Activated CD4-positive, alpha-beta T cell treated with anti-CD3 and anti-CD28 coated beads, Interleukin-10, Interleukin-2, amounts not matched to agents 100 ng/mL and 50 ng/mL, durations not matched to agents 16 hours and 8 hours (primary cell): ENCODE data around the gene ZNF800.
"Not testable (repeated sequence)": the region's sequence is repeated elsewhere in the genome, so short reads cannot be mapped to it uniquely, and the experiment has no call there.

Experiments
- DNase-seq: peaks from one replicate; pipeline ENCODE4 v3.0.0-alpha.2; 2020

The ZNF800 gene, protein sequence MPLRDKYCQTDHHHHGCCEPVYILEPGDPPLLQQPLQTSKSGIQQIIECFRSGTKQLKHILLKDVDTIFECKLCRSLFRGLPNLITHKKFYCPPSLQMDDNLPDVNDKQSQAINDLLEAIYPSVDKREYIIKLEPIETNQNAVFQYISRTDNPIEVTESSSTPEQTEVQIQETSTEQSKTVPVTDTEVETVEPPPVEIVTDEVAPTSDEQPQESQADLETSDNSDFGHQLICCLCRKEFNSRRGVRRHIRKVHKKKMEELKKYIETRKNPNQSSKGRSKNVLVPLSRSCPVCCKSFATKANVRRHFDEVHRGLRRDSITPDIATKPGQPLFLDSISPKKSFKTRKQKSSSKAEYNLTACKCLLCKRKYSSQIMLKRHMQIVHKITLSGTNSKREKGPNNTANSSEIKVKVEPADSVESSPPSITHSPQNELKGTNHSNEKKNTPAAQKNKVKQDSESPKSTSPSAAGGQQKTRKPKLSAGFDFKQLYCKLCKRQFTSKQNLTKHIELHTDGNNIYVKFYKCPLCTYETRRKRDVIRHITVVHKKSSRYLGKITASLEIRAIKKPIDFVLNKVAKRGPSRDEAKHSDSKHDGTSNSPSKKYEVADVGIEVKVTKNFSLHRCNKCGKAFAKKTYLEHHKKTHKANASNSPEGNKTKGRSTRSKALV

DNA sequence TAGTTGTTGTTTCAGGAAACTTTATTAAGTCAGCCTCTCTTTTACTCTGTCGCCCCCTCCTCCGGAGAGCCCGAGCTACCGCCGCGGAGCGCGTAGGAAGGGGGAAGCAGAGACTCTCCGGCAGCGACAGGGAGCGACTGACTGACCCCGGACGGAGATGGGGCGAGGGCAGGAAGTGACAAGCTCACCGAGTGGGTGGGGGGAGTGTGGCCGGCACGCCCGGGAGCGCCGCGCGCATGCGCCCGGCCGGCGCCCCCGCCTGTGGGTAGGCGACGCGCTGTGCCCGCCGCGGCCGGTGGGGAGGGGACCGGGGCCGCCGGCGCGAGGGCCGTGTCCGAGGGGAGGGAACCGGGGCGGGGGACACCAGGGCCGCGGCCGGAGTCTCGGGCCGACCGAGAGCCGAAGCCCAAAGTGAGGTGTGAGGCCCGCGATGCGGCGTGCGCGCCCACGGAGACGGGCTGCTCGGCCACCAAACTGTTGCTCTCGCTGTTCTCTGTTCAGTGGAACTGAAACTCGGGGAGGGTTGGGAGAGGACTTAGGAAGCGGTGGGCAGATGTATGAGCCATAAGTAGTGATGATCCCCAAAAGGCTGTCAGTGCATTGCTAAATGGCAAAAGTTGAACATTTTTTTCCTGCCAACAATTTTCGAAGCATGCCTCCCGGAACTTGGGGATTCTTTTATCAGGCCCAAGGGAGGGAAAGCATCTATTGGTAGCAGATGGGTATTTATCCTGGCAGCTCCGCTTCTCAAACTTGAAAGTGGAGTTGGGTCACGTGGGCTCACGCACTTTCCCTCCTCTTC is at the start of gene ZNF800:
TSS of gene ZNF800 (minus strand) at position 143 of the 802 bp plus-strand sequence. CDS start 1,151 bp downstream, outside the sequence.
- DNase-seq = peak; percentile 95

GRCh38 chr7:127440206-127440605 is 47.7 kb upstream of the ZNF800 start:
- no peak for DNase-seq

DNA sequence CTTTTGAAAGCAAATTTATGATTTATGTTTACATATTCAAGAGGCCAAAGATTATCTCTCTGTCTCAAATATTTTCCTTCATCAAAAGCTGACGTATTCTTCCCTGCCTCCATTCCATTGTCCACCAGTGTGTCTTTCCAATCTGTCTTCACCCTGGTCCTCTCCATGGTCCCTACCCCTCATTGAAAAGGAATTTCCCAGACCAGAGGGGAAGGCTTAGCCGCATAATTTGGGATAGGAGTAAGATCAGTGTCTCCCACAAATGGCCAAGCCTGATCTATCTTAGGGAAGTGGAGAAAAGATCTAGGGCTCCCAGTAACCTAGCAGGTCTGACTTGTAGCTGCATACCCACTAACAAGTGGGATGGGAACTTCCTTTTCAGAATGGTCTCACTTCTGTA is 46.3 kb upstream of the ZNF800 start:
- no peak for DNase-seq

GRCh38 chr7:127437837-127438236 is 45.3 kb upstream of the ZNF800 start:
- DNase-seq = no peak

DNA sequence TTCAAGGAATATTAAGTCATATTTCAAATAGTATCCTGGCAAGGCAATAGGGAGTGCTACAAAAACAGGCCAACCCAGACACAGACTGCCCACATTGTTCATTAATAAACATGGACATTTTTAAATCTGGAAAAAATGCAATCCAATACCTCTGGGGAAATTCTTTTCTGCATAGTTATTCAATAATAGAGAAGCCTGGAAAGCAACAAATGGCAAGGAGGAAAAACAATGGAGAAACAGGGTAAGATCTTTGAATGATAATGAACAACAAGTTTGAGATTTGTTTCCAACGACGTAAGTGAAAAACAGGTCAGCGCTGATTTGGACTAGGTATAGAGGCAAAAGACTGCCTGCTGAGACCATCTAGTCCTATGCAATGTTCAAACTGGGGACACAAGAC is 44.7 kb upstream of the ZNF800 start:
- no peak for DNase-seq

DNA sequence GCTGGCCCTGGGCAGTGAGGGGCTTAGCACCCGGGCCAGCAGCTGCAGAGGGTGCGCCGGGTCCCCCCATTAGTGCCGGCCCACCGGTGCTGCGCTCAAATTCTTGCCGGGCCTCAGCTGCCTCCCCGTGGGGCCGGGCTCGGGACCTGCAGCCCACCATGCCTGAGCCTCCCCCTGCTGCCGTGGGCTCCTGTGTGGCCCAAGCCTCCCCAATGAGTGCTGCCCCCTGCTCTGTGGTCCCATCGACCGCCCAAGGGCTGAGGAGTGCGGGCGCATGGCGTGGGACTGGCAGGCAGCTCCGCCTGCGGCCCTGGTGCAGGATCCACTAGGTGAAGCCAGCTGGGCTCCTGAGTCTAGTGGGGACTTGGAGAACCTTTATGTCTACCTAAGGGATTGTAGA is 36.8 kb upstream of the ZNF800 start:
- not testable (repeated sequence) for DNase-seq

GRCh38 chr7:127419196-127419595 is 26.7 kb upstream of the ZNF800 start:
- no peak for DNase-seq

DNA sequence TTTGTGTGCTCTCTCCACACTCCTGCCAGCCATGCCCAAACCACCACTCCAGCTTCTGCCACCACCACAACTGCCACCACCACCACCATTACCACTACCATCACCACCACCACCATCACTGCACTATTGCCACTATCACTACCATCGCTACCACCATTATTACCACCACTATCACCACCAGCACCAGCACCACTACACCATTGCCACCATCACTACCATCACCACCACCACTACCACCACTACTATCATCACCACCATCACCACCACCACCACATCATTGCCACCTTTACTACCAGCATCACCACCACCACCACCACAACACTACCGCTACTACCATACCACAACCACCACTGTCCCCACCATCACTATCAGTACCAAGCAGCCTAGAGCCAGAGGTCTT is 26.0 kb upstream of the ZNF800 start:
- DNase-seq = no peak

GRCh38 chr7:127417346-127417745 is 24.8 kb upstream of the ZNF800 start:
- no peak for DNase-seq

DNA sequence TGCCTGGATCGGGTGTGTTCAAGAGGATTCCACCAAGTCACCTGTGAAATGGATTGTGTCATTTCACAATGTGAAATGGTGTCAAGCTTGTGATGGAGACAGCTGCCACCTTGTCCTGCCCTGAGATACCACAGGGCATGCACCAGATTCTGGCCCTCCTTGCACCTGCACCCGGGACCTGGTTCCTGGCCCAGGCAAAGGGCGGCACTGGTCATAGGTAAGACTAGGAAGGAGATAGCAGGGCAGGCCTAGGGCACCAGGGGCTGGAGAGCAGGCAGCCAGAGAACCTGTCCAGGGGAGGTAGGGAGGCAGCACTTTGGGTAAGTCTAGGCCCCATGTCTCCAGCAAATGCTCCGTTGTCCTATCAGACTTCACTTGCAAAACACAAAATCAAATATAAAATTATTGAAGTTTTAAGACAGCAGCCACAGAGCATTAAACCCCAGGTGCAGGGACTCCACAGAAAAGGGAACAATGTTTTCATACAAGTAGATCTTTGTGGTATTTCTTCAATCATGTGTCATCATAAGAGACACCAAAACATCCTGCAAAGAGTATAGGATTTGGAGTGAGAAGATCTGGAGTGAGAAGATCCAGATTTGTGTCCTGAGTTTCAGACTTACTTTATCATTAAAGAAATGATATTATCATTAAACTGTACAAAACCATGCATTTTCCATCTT is 22.7 kb upstream of the ZNF800 start:
- no peak for DNase-seq

DNA sequence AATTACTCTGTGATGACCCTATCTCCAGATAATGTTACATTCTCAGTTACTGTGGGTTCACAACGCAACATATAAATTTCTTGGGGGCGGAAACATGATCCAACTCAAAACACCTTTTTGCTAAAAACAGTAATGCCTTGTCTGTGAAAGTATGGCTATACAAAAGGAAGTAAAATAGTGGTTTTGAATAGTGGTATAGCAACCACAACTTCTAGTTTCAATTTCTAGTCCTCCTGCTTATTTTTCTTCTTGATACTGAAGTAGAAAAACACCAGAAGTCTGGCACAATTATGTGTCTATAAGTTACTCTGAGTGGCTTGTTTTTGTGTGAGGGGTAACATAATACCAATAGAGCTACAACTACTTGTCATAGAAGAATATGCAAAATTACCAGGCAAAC is 21.5 kb upstream of the ZNF800 start:
- DNase-seq = peak; percentile 60

GRCh38 chr7:127413326-127413725 is 20.8 kb upstream of the ZNF800 start:
- DNase-seq = no peak

DNA sequence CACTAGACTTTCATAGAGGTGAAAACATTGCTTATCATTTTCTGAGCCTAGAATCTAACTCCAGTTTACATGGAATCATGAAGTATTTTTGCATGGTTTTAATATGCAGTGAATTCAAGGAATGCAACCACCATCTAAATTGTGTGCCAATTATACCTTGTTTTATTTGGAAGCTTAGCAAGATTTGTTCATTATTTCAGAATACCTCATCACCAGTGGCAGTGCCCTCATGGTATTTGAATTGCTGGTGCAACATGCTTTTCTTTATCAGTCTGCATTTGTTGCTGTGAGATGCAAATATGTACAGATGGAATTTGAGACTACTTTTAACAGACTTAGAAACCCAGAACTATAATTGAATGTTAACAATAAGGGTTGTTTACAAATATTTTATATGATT is 18.7 kb upstream of the ZNF800 start:
- DNase-seq = no peak

DNA sequence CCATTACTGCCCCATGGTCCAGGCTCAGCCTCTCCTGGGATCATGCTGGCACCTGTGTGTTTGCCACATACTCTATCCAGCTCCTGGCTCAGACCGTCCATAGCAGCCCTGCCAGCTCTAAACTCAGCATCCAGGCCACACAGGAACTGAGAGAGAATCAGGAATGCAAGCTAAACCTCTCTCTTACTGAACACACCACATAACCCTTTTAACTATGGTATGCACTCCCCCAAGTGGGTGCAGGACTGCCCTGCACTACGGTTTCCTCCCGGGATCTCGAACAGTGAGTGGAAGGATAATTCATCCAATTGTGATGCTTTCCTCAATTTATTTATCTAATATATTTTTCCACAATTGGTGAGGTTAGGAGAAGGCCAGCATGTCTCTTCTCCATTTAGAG is 17.1 kb upstream of the ZNF800 start:
- no peak for DNase-seq

DNA sequence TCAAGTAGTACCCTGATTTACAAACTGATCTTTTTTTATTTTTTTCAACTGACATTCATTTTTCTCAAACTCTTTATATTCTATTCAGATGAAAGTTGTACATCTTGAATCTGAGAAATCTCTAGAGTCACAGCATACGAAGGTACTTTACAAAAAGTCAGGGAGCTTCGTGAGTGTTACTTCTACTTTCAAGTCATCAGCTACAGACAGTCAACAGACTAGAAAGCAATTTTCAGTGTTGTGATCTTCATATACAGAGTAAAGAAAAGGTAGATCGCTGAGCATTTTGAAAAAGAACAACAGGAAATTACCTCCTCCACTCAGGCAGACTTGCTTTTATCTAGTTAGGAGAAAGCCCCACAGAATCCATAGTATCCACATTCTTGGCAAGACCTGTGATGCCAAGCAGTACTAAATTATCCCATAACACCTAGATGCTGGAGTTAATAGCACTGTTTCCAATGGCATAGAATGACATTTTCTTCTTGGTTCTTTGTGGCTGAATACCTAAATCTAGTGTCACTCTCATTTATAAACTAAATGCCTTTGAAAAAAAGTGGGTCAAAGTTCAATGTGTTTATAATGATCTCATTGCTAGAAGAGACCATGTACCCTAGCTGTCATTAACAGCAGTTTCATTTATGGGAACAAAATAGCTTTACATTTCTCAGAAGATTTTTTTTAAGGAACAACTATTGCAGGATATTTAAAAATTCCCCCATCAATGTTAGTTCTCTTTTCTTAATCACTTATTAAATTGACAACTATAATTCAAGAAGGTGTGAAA is 12.0 kb upstream of the ZNF800 start:
- DNase-seq = no peak

GRCh38 chr7:127396184-127396583 is 3.7 kb upstream of the ZNF800 start:
- DNase-seq = peak; percentile 33

DNA sequence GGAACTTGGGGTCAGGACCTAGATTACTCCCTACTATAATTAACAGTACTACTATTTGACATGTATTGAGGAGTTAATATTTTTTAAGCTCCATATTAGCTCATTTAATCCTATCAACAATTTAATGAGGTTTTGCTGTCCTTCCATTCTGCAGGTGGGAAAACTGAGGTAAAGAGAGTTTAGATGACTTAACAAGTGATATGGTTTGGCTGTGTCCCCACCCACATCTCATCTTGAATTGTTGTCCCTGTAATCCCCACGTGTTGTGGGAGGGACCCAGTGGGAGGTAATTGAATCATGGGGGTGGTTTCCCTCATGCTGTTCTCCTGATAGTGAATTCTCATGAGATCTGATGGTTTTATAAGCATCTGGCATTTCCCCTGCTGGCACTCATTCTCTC is 2.6 kb upstream of the ZNF800 start:
- DNase-seq = not testable (repeated sequence)

DNA sequence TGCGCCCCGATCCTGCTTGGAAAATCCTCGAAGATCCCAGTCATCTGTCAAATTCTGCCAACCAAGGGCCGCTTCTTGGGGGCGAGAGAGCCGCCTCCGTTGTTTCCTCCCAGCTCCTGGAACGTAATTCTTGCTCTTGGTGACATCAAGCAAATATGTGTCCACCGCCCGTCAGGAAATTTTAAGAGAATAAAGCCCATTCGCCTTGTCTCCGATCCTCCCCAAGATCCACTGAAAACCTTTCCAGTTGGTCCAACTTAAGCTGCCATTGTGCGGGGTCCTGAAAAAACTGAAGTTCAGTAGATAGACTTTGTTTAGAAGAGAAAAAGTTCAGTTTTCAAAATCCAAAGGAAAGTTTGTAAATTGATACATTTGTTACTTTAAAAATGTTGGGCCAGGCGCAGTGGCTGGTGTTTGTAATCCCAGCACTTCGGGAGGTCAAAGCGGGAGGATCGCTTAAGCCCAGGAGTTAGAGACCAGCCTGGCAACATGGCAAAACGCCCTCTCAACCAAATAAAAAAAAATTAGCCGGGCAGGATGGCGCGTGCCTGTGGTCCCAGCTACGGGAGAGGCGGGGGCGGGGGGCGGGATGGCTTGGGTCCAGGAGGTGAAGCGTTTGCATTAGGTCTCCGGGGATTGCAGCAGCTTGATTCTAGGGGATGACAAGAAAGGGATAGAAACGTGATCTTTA is 1.0 kb upstream of the ZNF800 start:
- DNase-seq = no peak

DNA sequence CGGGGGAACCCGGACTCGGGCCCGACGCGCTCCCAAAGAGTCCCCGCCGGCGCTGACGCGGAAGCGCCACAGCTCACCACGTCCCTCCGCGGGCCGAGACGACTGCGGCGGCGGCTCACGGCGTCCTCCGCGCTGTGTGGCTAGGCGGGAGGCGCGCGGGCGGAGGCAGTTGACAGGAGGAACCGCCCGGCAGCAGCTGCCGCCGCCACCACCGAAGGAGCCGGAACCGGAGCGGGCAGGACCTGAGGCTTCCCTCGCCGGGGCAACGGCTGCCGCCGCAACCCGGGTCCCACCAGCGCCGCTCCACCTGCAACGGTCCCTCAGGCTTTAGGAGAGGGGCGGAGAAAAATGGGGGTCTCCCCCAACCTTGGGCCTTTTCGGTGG is 334 bp downstream of the ZNF800 start:
- DNase-seq = peak; percentile 67

GRCh38 chr7:127391591-127392181 is 822 bp downstream of the ZNF800 start:
- peak; percentile 64 for DNase-seq
